GM12865 (cell line): Measurements from ENCODE around the gene QRFP.

Experiments used
- DNase-seq: peaks from one replicate; pipeline ENCODE4 v3.0.0; 2010; ENCODE audit warnings: low read depth
- H3K4me3 ChIP-seq: 2 replicates; pipeline ENCODE4 v1.5.1; 2011; ENCODE audit warnings: mild to moderate bottlenecking, low read depth, low read length, control low read depth
- CTCF ChIP-seq: IDR thresholded peaks from 2 replicates; pipeline ENCODE4 v1.5.1; 2011; ENCODE audit warnings: low read length, control low read depth, low read depth, inconsistent platforms; ENCODE audit not compliant: insufficient read depth; ENCODE audit errors: missing control alignments

The QRFP gene

DNA sequence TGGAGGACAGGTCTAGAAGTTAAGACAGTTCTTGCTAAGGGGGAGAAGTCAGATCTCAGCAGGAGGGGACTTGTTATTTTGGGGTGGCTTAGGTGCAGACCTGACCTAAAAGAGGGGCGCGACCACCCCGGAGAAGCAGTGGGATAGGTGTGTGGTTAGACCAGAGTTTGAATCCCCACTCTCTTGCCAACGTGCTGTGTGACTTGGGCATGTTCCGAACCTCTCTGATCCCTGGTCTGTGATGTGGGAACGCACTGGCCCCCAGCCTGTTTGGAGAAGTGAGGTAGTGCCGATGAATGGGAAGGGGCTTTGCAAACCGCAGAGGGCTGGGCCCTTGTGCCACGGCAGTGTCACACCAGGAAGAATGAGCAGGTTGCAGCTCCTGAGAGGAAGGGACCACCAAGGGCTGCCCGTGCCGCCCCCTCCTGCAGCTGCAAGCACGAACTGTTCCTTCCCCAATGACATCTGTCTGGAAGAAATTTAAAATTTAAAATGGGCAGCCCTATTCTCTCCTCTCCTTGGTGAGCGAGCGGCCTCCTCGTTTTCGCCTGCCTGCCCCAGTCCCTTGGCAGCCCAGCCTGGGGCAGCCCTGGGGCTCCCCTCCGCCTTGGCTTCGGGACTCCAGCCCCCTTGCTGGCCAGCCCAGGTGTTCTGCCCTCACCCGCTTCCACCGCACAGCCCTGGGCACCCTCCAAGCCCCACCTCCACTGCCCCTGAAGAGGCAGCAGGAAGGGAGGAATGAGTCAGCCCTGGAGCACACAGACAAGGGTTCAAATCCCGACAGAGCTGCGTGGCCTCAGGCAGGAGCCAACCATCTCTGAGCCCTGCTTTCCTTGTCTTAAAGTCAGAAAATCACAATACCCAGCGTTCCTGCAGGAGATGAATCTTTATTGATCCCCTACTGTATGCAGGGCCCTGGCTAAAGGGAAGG lies 40.8 kb upstream of the QRFP start:
- no peak for TF ChIP-seq CTCF
- H3K4me3 ChIP-seq, result no peak overlapping the region
- DNase-seq, result no peak

DNA sequence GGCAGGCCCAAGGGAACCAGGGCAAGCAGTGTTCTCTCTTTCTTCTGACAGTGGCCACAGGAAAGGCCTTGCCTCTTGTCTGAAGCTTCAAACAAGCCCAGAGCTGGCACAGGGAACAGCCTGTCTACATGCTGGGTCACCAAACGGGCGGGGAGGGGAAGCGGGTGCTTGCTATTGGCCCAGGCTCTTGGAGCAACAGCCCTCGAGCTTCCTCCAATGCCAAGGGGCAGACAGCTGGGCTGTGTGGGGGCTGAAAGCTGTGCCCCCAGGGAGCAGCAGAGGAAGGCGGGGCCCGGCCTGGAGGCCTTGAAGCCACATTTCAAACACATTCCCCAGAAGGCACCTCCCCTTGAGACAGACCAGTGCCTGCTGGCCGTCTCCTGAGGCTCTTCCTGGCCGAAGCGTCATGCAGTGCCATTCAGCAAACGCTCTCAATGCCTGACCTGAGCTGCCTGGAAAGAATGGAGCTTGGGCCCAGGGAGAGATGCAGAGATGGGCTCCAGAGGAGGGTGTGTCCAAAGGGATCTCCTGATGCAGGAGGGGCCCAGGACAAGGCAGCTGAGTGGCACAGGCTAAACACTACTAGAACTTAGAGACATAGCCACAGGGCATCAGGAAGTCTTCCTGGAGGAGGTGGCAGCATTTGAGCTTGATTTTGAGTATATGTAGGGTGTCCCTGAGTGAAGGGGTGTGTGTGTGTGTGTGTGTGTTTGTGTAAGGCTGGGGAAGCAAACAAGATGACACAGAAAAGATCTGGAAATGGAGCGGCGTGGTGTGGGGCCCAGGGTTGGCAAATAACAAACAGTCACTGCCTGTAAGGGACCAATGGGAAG lies 39.9 kb upstream of the QRFP start:
- DNase-seq, result no peak
- no peak for TF ChIP-seq CTCF
- H3K4me3 ChIP-seq, result no peak overlapping the region

DNA sequence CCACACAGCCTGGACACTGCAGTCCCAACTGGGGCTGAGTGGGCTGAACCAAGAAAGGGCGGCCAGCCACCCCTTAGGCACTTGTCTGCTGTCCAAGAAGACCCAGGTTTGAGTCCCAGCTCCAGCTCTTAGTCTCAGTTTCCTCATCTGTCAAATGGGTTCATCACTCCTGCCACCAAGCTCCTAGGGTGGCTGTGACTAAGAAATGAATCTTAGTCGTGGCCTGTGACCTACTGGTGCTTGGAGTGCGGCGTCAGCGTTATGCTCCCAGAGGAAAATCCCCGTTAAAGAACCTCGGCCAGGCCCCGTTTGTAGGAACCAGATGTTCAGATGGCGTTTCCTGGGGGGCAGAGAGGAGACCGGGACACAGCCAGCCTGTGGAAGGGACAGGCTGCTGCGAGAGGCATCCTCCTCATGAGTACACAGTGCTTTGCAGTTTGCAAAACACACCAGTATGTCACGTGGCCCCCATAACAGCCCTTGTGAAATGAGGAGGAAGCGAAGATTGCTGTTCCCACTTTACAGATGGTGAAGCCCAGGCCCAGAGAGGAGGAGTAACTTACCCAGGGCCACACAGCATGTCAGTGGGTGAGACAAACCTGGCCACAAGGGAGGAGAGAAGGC lies 39.1 kb upstream of the QRFP start:
- H3K4me3 ChIP-seq, result no peak overlapping the region
- no peak for TF ChIP-seq CTCF
- no peak for DNase-seq

DNA sequence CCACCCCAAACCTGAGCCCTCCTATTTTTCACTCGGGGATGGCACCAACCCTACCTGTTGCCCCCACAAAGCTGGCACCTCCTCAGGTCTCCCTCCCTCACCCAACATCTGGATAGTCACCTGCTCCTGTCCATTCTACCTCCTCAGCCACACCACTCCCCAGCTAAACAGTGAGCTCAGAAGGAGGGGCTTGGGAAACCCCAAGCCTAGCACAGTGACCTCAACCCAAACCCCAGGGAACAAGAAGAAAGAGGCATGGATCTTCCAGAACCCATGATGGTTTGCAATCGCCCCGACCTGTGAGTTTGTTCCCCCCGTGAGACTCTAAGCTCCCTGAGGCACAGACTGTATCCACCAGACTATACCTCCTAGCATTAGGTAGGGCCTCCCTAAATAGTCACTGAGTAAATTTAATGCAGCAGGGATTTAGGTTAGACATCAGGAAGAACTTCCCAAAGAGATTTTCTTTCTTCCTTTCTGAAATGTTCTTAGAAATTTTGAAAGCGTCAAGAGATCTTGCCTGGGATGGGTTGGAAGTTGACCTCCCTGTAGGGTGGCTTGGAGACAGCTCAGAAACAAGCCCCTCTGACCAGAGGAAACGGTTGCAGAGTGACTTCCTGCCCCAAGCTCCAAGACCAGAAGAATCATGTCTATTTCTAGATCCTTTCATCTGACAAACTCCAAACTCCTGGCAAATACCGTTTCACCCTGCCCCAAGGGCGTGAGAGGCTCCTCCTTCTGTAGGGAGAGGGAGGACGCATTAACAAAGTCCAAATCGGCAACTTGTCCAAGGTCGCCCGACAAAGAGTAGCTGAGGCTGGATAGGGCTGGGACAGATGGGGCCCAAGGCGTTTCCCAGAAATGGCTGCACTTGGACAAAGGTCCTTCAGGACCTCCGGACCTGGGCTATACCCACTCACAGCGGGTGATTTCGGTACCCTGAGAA lies 38.4 kb upstream of the QRFP start:
- TF ChIP-seq CTCF, result no peak
- no peak overlapping the region for H3K4me3 ChIP-seq
- no peak for DNase-seq

DNA sequence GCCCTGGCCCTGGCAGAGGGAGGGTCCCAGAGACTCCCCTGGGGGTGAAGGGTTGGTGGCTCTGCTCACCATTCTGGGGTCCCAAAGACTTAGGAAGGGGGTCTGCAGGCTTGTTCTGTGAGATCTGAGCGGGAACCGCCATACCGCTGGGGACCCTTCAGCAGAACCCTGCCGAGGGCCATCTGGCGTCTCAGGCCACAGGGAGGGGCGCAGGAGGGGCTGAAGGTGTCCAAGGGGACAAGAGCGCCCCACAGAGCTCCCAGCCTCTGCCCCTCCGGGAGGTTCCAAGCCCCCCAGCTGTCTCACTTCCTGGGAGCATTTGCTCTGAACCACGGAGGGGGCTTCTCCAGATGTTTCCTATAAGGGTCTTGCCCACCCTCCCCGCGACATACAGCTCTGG lies 37.6 kb upstream of the QRFP start:
- no peak overlapping the region for H3K4me3 ChIP-seq
- no peak for TF ChIP-seq CTCF
- no peak for DNase-seq
